ENCODE measurements around the gene MTMR2.

The MTMR2 gene

GRCh38 chr11:95832763-95833162, 91.1 kb downstream of the MTMR2 start:
- no peak overlapping the region for H2AFZ ChIP-seq (ENCODE audit: low read length)
- H3K4me2 ChIP-seq (ENCODE audit: insufficient read depth, low read length, poor library complexity, severe bottlenecking) = no peak overlapping the region
- H2BK120ac ChIP-seq (ENCODE audit: low read depth, low read length) = no peak overlapping the region
- no peaks in the 10 kb centered on the region for H3K9me3 ChIP-seq (replicated peaks in 1 of 2; ENCODE audit: control insufficient read depth in 2 of 2, insufficient read depth in 1 of 2, low read depth in 1 of 2, low read length in 2 of 2)
- no peak overlapping the region for H2BK15ac ChIP-seq (ENCODE audit: low read length)
- no peak overlapping the region for H3K23ac ChIP-seq (ENCODE audit: low read depth, low read length, poor library complexity)
- H4K8ac ChIP-seq (ENCODE audit: low read depth, low read length) = no peak overlapping the region
- H2BK12ac ChIP-seq (ENCODE audit: low read length) = no peak overlapping the region
- no peaks in the 10 kb centered on the region for H3K4me1 ChIP-seq (ENCODE audit: control insufficient read depth in 2 of 2, insufficient read depth in 1 of 2, low read depth in 1 of 2, low read length in 2 of 2)
- no peak overlapping the region for H4K91ac ChIP-seq (ENCODE audit: low read depth, low read length, poor library complexity)
- no peak overlapping the region for H3K18ac ChIP-seq (ENCODE audit: low read length)
- no peak overlapping the region for H3K4ac ChIP-seq (ENCODE audit: low read length)
- no peak overlapping the region for H2BK5ac ChIP-seq (ENCODE audit: low read length)
- no peak for DNase-seq (ENCODE audit: low spot score)
- H3K36me3 ChIP-seq (replicated peaks in 1 of 2; ENCODE audit: control insufficient read depth in 2 of 2, insufficient read depth in 2 of 2, low read length in 2 of 2) = peaks cover 7 to 100% of the 10 kb centered on the region in 2 donors
- H3K9ac ChIP-seq (ENCODE audit: low read depth, low read length, poor library complexity) = no peak overlapping the region
- H3K27ac ChIP-seq (replicated peaks; ENCODE audit: low read length) = no peak overlapping the region
- no peak overlapping the region for H3K14ac ChIP-seq (ENCODE audit: low read length)
- no peaks in the 10 kb centered on the region for H3K79me1 ChIP-seq (ENCODE audit: low read depth, low read length)
- H3K4me3 ChIP-seq (ENCODE audit: low read length in 2 of 2) = no peak overlapping the region
- H3K27me3 ChIP-seq (ENCODE audit: control insufficient read depth in 3 of 3, insufficient read depth in 3 of 3, low read depth in 1 of 3, low read length in 3 of 3) = no peaks in the 10 kb centered on the region
- no CpG with 5 or more reads among the region's 3 CpGs for WGBS, 2 donors (ENCODE audit: extremely low coverage in 2 of 2, insufficient read length in 2 of 2, insufficient replicate concordance in 1 of 2)
- no peak overlapping the region for H2AK5ac ChIP-seq (ENCODE audit: low read depth, low read length)

DNA sequence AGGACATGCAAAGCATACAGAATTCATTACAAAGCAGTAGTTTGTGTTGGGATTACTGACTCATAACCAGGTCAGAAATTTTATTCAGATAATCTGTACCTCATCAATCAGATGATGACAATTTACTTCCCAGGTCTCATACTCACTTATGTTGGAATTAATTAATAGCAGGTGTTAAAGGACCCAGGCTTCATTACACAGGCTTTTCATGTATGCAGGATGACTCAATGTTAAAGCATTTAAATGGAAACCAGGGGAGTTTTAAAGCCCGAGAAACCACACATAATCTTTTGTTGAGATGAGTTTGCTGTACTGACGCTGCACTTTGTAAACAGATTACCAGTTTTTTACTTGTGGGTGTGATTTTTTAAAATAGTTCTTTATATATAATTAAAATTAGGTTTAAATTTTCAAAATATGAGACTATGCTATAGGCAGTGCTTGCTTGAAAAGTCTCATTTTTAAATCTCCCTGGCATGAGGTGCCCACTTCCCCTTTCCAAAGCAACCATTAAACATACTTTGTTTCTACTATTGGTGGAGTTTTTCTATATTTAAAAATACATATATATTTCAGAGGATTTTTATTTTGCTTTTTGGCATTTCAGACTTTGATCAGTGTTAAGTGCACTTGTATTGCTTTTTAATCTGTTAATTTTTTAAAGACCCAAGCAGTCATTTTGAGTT, 92.6 kb downstream of the MTMR2 start:
- no peak overlapping the region for H3K4me3 ChIP-seq (ENCODE audit: low read length in 2 of 2)
- no peak overlapping the region for H4K91ac ChIP-seq (ENCODE audit: low read depth, low read length, poor library complexity)
- no peak overlapping the region for H2AFZ ChIP-seq (ENCODE audit: low read length)
- H3K23ac ChIP-seq (ENCODE audit: low read depth, low read length, poor library complexity) = no peak overlapping the region
- no peaks in the 10 kb centered on the region for H3K27me3 ChIP-seq (ENCODE audit: control insufficient read depth in 3 of 3, insufficient read depth in 3 of 3, low read depth in 1 of 3, low read length in 3 of 3)
- no peak overlapping the region for H3K27ac ChIP-seq (replicated peaks; ENCODE audit: low read length)
- H4K8ac ChIP-seq (ENCODE audit: low read depth, low read length) = no peak overlapping the region
- WGBS, 2 donors (ENCODE audit: extremely low coverage in 2 of 2, insufficient read length in 2 of 2, insufficient replicate concordance in 1 of 2) = no CpG with 5 or more reads among the region's 2 CpGs
- no peak overlapping the region for H3K14ac ChIP-seq (ENCODE audit: low read length)
- H3K18ac ChIP-seq (ENCODE audit: low read length) = no peak overlapping the region
- no peak overlapping the region for H3K9ac ChIP-seq (ENCODE audit: low read depth, low read length, poor library complexity)
- no peak overlapping the region for H2BK12ac ChIP-seq (ENCODE audit: low read length)
- no peaks in the 10 kb centered on the region for H3K9me3 ChIP-seq (replicated peaks in 1 of 2; ENCODE audit: control insufficient read depth in 2 of 2, insufficient read depth in 1 of 2, low read depth in 1 of 2, low read length in 2 of 2)
- no peak overlapping the region for H3K4ac ChIP-seq (ENCODE audit: low read length)
- H2BK5ac ChIP-seq (ENCODE audit: low read length) = no peak overlapping the region
- no peaks in the 10 kb centered on the region for H3K79me1 ChIP-seq (ENCODE audit: low read depth, low read length)
- H3K4me2 ChIP-seq (ENCODE audit: insufficient read depth, low read length, poor library complexity, severe bottlenecking) = no peak overlapping the region
- H2BK15ac ChIP-seq (ENCODE audit: low read length) = no peak overlapping the region
- no peak overlapping the region for H2AK5ac ChIP-seq (ENCODE audit: low read depth, low read length)
- DNase-seq (ENCODE audit: low spot score) = no peak
- no peak overlapping the region for H2BK120ac ChIP-seq (ENCODE audit: low read depth, low read length)
- H3K36me3 ChIP-seq (replicated peaks in 1 of 2; ENCODE audit: control insufficient read depth in 2 of 2, insufficient read depth in 2 of 2, low read length in 2 of 2) = peaks cover 6 to 99% of the 10 kb centered on the region in 2 donors
- H3K4me1 ChIP-seq (ENCODE audit: control insufficient read depth in 2 of 2, insufficient read depth in 1 of 2, low read depth in 1 of 2, low read length in 2 of 2) = no peaks in the 10 kb centered on the region

GRCh38 chr11:95829580-95830259, 94.2 kb downstream of the MTMR2 start:
- H3K4ac ChIP-seq (ENCODE audit: low read length) = no peak overlapping the region
- no peak overlapping the region for H2BK15ac ChIP-seq (ENCODE audit: low read length)
- no peak overlapping the region for H2AK5ac ChIP-seq (ENCODE audit: low read depth, low read length)
- no peak overlapping the region for H3K14ac ChIP-seq (ENCODE audit: low read length)
- no peak overlapping the region for H4K91ac ChIP-seq (ENCODE audit: low read depth, low read length, poor library complexity)
- no peak overlapping the region for H3K4me2 ChIP-seq (ENCODE audit: insufficient read depth, low read length, poor library complexity, severe bottlenecking)
- no peak overlapping the region for H3K9ac ChIP-seq (ENCODE audit: low read depth, low read length, poor library complexity)
- no peak overlapping the region for H3K23ac ChIP-seq (ENCODE audit: low read depth, low read length, poor library complexity)
- no peak overlapping the region for H4K8ac ChIP-seq (ENCODE audit: low read depth, low read length)
- no peak overlapping the region for H2BK120ac ChIP-seq (ENCODE audit: low read depth, low read length)
- peaks cover 11 to 98% of the 10 kb centered on the region in 2 donors for H3K36me3 ChIP-seq (replicated peaks in 1 of 2; ENCODE audit: control insufficient read depth in 2 of 2, insufficient read depth in 2 of 2, low read length in 2 of 2)
- no peak overlapping the region for H3K18ac ChIP-seq (ENCODE audit: low read length)
- H3K79me1 ChIP-seq (ENCODE audit: low read depth, low read length) = no peaks in the 10 kb centered on the region
- WGBS, 2 donors (ENCODE audit: extremely low coverage in 2 of 2, insufficient read length in 2 of 2, insufficient replicate concordance in 1 of 2) = no CpG with 5 or more reads among the region's 1 CpG
- no peaks in the 10 kb centered on the region for H3K4me1 ChIP-seq (ENCODE audit: control insufficient read depth in 2 of 2, insufficient read depth in 1 of 2, low read depth in 1 of 2, low read length in 2 of 2)
- no peak overlapping the region for H3K4me3 ChIP-seq (ENCODE audit: low read length in 2 of 2)
- H2BK12ac ChIP-seq (ENCODE audit: low read length) = no peak overlapping the region
- H3K27me3 ChIP-seq (ENCODE audit: control insufficient read depth in 3 of 3, insufficient read depth in 3 of 3, low read depth in 1 of 3, low read length in 3 of 3) = no peaks in the 10 kb centered on the region
- no peaks in the 10 kb centered on the region for H3K9me3 ChIP-seq (replicated peaks in 1 of 2; ENCODE audit: control insufficient read depth in 2 of 2, insufficient read depth in 1 of 2, low read depth in 1 of 2, low read length in 2 of 2)
- no peak overlapping the region for H2AFZ ChIP-seq (ENCODE audit: low read length)
- H2BK5ac ChIP-seq (ENCODE audit: low read length) = no peak overlapping the region
- H3K27ac ChIP-seq (replicated peaks; ENCODE audit: low read length) = no peak overlapping the region
- no peak for DNase-seq (ENCODE audit: low spot score)

DNA sequence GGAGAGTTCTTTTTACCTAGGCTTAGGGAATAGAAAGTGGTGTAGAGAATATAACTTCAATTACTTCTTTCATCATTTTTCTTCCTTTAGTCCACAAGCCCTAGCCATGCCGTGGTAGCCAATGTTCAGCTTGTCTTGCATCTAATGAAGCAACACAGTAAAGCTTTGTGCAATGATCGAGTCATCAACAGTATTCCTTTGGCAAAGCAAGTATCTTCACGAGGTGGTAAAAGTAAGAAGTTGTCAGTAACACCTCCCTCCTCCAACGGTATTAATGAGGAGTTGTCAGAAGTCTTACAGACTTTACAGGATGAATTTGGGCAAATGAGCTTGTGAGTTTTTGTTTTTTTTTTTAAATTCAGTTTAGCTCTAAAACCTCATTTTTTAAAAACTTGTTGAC, 96.2 kb downstream of the MTMR2 start:
- H4K8ac ChIP-seq (ENCODE audit: low read depth, low read length) = no peak overlapping the region
- no peak overlapping the region for H2BK120ac ChIP-seq (ENCODE audit: low read depth, low read length)
- no peaks in the 10 kb centered on the region for H3K79me1 ChIP-seq (ENCODE audit: low read depth, low read length)
- H2BK15ac ChIP-seq (ENCODE audit: low read length) = no peak overlapping the region
- no peak overlapping the region for H2BK12ac ChIP-seq (ENCODE audit: low read length)
- no peaks in the 10 kb centered on the region for H3K4me1 ChIP-seq (ENCODE audit: control insufficient read depth in 2 of 2, insufficient read depth in 1 of 2, low read depth in 1 of 2, low read length in 2 of 2)
- no peak overlapping the region for H3K18ac ChIP-seq (ENCODE audit: low read length)
- H3K9me3 ChIP-seq (replicated peaks in 1 of 2; ENCODE audit: control insufficient read depth in 2 of 2, insufficient read depth in 1 of 2, low read depth in 1 of 2, low read length in 2 of 2) = no peaks in the 10 kb centered on the region
- H2BK5ac ChIP-seq (ENCODE audit: low read length) = no peak overlapping the region
- DNase-seq (ENCODE audit: low spot score) = no peak
- no peaks in the 10 kb centered on the region for H3K27me3 ChIP-seq (ENCODE audit: control insufficient read depth in 3 of 3, insufficient read depth in 3 of 3, low read depth in 1 of 3, low read length in 3 of 3)
- H2AK5ac ChIP-seq (ENCODE audit: low read depth, low read length) = no peak overlapping the region
- no peak overlapping the region for H3K4me2 ChIP-seq (ENCODE audit: insufficient read depth, low read length, poor library complexity, severe bottlenecking)
- WGBS, 2 donors (ENCODE audit: extremely low coverage in 2 of 2, insufficient read length in 2 of 2, insufficient replicate concordance in 1 of 2) = no CpG with 5 or more reads among the region's 4 CpGs
- peaks cover 14 to 98% of the 10 kb centered on the region in 2 donors for H3K36me3 ChIP-seq (replicated peaks in 1 of 2; ENCODE audit: control insufficient read depth in 2 of 2, insufficient read depth in 2 of 2, low read length in 2 of 2)
- H3K14ac ChIP-seq (ENCODE audit: low read length) = no peak overlapping the region
- H3K9ac ChIP-seq (ENCODE audit: low read depth, low read length, poor library complexity) = no peak overlapping the region
- no peak overlapping the region for H3K4me3 ChIP-seq (ENCODE audit: low read length in 2 of 2)
- H3K27ac ChIP-seq (replicated peaks; ENCODE audit: low read length) = no peak overlapping the region
- H2AFZ ChIP-seq (ENCODE audit: low read length) = no peak overlapping the region
- no peak overlapping the region for H3K4ac ChIP-seq (ENCODE audit: low read length)
- no peak overlapping the region for H3K23ac ChIP-seq (ENCODE audit: low read depth, low read length, poor library complexity)
- H4K91ac ChIP-seq (ENCODE audit: low read depth, low read length, poor library complexity) = no peak overlapping the region
